ENCODE data around the gene KCNK6.

The KCNK6 gene

DNA sequence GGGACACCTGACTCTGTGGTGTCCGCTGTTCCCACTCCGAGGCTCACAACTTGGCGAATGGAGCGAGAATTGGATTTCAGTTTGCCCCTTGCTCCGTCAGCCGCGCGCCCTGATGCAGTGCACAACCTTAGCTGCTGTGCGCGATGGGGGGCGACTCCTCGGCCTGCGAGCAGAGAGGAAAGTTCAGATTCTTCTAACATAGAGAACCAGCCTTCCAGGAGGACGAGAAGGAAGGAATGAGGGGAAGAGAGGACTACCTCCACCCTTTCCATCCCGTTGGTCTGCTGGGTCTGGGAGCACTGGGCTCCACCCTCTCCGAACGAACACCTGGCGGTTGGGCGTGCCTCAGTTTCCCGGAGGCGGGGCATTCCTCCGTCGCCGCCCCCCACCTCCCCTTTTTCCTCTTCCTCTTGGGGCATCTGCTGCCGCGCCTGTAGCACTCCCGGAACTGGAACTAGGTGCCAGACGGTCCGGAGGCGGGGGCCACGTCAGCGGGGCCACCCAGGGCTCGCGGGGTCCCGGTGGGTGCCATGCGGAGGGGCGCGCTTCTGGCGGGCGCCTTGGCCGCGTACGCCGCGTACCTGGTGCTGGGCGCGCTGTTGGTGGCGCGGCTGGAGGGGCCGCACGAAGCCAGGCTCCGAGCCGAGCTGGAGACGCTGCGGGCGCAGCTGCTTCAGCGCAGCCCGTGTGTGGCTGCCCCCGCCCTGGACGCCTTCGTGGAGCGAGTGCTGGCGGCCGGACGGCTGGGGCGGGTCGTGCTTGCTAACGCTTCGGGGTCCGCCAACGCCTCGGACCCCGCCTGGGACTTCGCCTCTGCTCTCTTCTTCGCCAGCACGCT lies at the start of gene KCNK6:
Gene KCNK6 (plus strand): TSS at position 425 of the 838 bp plus-strand sequence. CDS start 106 bp downstream, at position 531.
- no peak for DNase-seq

DNA sequence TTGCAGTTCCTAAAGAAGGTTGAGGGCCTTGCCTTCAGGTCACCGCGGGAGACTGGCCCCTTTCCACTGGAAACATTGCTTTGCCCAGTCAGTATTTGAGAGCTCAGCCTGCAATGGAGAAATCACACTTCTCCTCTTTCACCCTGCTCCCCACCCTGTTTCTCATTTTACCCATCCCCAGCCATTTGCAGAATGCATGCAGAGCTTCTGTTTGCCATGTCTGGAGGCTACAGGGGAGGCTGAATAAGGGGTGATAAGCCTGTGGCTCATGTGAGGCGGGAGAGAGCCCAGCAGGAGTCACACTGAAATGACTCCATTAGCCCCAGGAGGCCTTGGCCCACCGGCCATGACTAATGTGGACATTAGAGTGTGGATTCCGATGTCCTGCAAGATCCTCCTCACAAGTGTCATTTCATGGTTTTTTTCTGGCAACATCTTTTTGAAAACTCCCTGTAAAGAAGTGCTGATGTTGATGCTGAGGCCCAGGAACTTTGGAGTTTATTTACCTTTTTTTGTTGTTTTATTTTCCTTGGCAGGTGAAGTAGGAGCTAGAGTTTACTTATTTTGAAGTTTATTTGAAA lies 49.0 kb upstream of the KCNK6 start:
- DNase-seq = no peak

DNA sequence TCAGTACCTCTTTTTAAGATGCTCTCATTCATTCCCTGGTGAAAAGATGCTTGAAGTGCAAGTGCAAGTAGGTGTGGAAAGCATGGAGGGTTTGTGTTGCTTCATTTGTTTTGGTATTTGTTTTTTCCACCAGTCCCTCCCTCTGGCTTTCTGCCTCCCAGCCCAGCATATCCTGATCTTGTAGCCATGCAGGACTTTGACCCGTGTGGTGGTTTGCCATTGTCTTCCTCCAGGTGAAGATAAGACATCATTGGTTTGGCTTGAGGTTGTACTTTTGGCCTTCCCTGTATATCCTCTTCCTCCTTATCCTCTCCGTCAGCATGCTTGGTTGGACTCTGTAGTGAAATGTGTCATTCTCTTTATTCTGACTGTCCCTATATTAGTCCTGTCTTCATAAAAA lies 46.1 kb upstream of the KCNK6 start:
- no peak for DNase-seq

DNA sequence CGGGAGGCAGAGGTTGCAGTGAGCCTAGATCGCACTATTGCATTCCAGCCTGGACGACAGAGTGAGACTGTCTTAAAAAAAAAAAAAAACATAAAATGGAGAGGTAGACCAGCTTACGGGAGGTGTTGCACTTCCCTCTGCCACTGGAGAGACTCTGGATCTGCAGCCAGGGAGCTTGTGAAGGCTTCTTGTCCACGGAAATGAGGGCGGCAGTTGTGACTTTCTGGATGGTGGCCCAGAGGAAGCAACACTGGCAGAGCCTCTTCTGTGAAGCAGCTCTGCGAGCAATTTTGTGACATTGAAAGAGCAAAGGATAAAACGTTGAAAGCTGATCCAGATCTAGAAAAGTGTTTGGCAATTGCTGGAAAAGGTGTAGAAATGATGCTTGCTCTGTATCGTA lies 44.9 kb upstream of the KCNK6 start:
- DNase-seq = no peak

DNA sequence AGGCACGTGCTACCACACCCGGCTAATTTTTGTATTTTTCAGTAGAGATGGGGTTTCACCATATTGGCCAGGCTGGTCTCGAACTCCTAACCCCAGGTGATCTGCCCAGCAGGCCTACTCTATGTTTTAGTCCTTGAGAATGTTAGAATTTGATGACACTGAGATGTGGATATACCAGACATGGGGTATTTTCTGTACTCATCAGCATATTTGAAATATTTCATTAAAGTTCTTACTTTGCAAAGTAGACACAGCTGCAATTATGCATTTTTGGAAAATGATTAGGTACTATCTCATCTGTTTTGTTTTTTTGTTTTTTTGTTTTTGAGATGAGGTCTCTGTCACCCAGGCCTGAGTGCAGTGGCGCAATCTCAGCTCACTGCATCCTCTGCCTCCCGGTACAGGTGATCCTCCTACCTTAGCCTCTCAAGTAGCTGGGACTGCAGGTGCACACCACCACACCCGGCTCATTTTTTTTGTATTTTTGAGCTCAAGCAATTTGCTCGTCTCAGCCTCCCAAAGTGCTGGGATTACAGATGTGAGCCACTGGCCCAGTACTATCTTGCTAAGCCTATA lies 42.6 kb upstream of the KCNK6 start:
- no peak for DNase-seq

DNA sequence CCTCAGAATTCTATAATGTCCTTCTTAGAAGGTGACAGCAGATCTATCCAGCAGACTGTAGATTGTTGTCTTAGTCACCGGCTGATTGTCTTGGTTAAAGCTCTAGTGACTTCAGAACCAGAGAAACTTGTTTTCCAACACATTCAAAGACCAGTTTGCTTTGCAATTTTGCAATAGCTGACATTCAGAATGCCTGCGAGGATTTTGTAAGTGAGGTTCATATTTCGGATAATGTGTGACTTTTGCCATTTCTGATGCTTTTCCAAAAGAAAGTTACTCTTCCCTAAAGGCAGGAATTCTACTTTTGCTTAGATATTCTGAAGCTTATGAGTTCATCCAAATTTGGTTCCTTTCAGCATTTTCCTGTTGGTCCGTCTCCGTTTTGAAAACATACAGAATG lies 42.1 kb upstream of the KCNK6 start:
- no peak for DNase-seq

DNA sequence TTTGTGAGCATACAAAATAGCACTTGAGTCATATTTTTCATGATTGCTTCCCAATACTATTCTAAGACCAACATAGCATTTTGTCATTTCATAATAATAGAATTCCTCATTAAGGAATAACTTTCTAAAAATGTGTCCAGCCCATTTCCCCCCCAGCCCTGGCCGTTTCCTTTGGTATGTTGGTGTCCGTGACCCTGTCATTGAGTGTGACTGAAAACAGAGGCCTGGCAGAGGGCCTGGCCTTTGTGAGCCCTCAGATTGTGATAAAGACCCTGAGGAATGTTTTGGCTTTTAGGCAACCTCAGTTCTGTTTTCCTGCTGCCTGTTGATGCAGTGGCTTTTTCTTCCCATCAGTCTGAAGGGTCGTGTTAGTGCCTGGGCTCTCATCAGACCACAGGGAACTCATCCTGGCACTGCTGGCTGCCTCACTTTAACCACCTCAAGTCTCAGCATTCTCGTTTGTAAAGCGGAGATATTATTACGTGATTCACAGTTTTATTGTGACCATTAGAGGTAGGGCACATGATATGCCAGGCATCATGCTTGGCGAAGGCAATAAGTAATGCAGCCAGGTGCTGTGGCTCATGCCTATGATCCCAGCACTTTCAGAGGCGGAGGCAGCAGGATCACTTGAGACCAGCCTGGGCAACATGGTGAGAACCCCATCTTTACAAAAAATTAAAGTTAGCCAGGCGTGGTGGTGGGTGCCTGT lies 41.5 kb upstream of the KCNK6 start:
- DNase-seq = no peak

DNA sequence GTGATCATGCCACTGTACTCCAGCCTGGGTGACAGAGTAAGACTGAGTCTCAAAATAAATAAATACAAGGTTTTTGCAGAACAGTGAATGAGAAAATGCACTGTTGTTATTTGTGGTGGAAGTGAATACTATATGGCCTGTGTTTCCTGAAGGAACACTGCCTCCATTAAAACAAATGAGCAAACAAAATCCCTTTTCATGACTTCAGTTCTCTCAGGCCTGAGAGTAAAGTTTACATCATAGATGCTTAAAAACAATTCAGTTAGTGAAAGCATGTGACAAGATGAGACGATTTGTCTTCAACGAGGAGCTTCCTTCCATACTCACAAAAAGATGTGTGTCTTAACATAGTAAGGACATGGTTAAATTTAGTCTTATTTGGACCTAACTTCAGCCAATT lies 40.9 kb upstream of the KCNK6 start:
- no peak for DNase-seq

DNA sequence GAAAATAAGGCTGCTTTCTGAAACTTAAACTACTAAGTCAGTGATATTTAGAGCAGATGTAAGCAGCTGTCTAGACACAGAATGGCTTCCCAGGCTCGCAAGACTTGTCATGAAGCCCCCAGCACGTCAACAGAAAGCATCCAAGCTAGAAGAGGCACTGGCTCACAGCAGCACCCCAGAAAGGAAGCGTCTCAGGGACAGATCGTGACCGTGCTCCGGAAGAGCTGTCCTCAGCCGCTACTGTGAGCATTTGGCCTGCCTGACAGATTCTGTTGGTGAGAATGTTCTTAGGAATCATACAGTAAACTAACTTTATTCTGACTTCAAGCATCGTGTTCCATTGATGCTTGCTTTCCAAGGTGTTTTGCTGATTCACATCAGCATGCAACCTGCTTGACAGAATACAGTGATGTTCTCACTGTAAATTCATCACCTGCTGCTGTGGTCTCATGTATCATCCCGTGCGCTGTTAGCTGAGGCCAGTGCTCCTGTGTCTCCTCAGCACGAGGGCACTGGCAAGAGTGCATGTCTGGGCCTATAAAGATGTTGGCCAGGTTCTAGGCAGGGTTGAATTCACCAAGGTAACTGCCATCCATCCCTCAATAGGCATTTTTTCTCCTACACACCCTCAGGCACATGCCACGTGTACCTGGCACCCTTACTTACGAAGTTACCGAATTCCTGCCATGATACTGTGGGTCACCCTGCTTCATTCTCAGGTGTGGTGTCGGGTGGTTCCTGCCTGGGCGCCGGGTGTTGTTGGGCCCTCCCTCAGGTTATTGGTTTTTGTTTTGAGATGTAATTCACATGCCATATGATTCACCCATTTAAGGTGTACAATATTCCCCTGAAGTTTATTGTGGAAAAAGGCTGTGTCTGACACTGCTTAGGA lies 39.4 kb upstream of the KCNK6 start:
- DNase-seq = no peak

DNA sequence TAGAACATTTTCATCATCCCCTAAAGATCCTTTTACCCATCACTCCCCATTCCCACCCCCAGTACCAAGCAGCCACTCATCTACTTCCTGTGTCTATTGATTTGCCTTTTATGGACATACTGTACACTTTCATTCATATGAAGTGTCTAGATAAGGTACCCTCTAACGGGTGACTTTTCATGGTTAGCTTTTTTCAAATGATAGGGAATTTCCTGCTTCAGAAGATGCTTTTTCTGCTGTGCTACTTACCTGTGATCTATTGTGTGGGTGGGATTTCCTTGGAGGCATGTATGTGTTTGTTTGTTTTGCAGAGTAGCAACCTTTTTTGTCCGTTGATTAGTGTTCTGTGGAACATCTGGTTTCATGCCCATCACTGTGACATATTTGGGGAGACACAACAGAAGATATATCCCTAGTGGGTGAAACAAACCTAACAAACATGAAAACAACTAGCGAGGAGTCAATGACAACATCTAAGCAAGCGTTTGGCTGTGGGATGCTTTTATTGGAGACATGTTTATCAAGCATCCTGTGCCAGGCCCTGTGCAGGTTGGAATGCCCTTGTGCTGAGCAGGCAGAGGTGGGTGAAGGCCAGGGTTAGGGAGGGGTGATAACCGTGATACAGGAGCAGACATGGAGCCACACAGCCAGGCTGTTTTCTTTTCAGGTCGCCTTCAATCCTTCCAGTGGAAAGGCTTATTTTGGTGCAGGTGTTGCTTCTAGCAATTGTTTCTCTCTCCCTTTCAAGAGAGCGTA lies 37.7 kb upstream of the KCNK6 start:
- DNase-seq = no peak

DNA sequence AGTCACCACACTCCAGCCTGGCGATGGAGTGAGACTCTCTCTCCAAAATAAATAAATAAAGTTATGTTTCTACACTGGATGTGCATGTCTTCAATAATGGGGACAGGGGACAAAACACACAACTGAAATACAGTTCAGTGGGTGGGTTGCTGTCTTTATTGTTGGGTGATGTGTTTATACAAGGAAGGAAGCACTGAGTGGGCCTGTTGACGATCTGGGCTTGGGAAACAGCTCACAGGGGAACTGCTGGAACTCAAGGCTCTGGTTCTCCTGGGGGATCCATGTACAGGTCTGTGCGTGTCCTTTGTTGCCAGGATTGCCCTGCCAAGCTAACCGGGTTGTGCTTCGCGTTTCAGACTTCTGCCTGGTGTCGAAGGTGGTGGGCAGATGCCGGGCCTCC lies 36.4 kb upstream of the KCNK6 start:
- DNase-seq = no peak

DNA sequence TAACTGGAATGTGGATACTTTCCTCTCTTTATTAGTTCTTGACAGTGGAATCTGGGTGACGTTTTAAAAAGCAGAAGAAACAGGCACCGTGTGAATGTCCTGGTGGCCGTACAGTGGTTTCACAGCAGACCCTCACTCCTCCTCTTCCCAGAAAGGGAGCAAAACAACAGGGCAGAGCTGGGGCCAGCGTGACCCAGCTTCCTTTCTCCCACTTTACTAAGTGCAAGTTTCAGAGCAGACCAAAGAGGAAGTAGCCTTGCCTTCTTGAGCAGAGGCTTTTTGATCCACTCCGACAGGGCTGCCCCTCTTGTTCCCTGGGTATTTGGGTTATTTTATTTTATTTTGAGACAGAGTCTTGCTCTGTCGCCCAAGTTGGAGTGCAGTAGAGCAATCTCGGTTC lies 35.2 kb upstream of the KCNK6 start:
- no peak for DNase-seq

DNA sequence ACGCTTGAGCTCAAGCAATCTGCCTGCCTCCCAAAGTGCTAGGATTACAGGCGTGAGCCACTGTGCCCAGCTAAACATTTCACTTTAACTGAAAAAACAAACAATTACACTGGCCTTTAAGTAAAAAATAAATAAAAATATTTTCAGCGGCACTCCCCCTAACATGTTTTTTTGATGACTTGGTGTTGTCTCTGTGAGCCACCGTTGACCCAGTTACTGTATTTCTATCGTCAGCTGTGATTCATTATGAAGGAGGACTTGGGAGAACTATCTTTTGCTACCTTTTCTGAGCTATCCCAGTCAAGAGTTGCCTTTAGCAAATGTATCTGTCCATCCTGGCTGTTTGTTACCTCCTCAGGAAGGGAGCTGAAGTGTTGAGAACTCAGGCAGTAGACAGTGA lies 34.1 kb upstream of the KCNK6 start:
- no peak for DNase-seq

DNA sequence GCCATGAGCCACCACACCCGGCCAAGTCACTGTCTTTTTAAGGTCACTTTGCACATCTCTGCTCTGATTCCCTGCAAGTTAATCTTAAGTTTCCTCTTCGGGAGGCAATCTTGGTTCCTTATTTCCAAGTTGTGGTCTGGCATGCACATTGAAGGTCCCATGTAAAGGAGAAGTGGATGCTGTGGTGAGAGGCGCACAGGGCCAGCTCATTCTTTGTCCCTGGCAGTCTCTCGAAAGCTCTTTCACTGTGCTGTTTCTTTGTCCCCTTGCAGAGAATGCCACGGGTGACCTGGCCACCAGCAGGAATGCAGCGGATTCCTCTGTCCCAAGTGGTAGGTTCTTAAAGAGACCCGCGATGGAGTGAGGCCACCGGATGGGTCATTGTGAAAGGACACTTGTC lies 32.0 kb upstream of the KCNK6 start:
- DNase-seq = no peak

DNA sequence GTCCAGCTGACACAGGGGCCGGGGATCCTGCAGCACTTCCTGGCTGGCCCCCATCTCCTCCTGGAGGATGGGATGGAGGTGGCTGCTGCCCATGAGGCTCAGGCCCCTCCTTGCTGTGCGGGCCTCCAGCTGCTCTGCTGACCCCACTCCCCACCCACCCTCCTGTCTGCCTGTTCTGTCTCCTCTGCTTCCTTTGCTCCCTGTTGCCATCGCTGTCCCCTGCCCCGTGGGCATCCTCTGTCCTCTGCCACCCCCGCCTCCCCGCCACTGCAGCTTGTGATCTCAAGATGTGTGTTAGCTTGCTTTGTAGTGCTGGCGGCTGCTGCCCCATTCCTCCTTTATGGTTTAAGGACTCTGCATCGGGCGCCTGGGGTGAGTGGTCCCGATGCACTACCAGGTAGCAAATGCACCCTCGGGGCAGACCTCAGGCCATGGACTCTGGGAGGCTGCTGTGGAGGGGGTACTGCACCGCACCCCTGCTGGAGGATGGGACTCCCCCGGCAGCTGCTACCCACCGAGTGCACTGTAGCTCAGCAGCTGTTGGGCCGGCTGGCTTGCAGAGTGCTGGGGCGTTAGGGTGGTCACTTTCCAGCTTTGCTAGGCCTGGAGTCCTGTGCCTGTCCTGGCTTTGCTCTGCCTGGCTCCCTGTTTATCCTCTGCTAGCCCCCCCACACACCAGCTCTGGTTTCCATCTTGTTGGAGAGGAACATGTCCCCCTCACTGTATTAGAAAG lies 31.4 kb upstream of the KCNK6 start:
- no peak for DNase-seq

DNA sequence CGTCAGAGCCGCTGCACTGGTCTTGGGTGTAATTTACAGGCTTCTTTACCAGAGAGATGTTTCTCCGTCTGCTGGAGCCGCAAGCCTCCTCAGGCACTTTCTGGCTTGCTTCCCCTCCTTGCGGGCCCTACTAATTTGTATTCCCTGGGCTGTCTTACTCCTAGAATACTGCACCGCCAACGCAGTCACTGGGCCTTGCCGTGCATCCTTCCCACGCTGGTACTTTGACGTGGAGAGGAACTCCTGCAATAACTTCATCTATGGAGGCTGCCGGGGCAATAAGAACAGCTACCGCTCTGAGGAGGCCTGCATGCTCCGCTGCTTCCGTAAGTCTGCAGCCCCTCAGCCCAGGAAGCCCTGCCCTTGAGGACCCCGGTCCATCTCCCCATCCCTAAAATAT lies 29.7 kb upstream of the KCNK6 start:
- no peak for DNase-seq

DNA sequence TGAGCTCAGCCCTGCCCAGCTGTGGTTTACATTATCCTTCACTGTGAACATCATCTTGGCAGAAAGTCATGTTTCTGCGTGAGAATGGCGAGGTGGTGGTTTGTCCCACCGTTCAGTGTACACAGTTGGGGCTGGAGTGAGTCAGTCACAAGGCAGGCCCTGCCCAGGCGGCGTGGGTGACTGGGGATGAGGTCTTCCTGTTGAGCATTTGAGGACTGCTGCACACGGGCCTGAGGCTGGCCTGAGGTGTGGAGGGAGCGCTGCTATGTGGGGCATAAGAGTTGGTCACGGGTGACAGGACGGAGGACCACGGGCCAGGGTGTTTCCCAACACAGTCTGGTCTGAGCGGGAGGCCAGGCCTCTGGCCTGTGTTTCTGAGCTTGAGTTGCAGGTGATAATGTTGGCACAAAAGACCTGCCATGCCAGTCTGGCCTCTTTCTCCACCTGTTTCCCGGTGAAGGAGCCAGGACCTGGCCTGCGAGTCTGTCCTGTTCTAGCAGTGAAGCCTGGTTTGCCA lies 29.0 kb upstream of the KCNK6 start:
- DNase-seq = no peak

DNA sequence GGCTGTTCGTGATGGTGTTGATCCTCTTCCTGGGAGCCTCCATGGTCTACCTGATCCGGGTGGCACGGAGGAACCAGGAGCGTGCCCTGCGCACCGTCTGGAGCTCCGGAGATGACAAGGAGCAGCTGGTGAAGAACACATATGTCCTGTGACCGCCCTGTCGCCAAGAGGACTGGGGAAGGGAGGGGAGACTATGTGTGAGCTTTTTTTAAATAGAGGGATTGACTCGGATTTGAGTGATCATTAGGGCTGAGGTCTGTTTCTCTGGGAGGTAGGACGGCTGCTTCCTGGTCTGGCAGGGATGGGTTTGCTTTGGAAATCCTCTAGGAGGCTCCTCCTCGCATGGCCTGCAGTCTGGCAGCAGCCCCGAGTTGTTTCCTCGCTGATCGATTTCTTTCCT lies 27.8 kb upstream of the KCNK6 start:
- DNase-seq = no peak

DNA sequence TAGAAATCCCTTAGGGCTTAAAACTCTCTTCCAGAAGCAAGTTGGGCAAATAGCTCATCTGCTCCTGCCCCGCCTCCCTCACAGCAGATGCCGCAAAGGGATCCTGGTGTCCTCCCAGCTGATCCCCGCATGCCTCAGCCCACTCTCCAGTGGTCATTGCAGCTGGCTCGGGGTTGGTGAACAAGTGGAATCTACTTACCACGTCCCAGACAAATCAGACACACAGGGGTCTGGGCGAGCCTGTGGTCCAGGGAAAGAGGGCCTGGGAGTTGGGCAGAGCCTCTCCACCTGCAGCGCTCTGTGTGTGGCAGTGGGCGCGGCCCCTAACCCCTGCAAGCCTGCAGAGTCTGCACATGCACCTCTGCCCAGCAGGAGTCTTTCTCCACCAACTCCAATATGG lies 26.4 kb upstream of the KCNK6 start:
- no peak for DNase-seq

DNA sequence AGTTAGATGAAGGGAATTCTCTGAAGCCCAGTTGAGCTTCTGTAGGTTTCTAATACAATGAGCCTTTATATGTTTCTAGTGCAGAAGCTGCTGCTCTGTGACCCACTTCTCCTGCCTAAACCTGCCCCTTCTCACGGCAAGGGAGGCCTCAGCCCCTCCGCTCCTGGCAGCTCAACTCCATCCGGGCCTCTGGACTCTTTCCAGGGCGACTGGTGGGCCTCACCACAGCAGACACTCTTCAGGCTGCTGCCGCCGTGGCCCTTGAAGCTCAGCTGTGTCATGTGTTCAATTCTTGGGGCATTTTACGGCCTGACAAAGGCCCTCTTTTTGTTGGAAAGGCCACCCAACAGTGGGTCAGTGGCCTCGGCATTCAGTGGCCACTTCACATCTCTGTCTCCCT lies 25.6 kb upstream of the KCNK6 start:
- no peak for DNase-seq

Measured in NCI-H2081 treated with DMSO at 0.1 percent for 48 hours (cell line).